GM20000 (cell line): ENCODE data around the gene PDZRN3.
"Not testable (repeated sequence)": the region's sequence is repeated elsewhere in the genome, so short reads cannot be mapped to it uniquely, and the experiment has no call there.

Experiments
- DNase-seq: peaks from one replicate; pipeline ENCODE4 v3.0.0; 2012; ENCODE audit warnings: low spot score
- TF ChIP-seq, protein P1 (sequence below): IDR thresholded peaks from 2 replicates; pipeline ENCODE4 v1.5.1; 2012; ENCODE audit warnings: mild to moderate bottlenecking, control low read depth; ENCODE audit errors: extremely low read depth, missing control alignments

The PDZRN3 gene

DNA sequence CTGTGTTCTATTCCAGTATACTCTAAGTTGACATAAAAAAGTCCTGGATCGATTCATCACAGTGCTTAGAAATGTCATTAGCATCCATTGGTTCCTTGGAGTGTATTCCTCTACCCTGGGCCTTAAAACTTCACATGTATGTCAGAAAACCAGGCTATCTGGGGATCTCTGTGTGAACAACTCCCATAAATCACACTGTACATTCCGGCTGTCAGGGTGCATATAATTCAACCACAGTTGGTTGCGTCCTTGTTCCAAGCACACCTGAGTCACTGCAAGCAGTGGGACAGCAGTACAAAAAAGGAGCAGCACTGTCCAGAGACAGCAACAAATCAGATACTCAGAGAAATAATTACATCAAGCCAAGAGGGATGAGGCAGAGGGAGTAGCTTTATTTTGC lies 52.4 kb downstream of the PDZRN3 start:
- no peak for DNase-seq
- TF ChIP-seq, protein P1, sequence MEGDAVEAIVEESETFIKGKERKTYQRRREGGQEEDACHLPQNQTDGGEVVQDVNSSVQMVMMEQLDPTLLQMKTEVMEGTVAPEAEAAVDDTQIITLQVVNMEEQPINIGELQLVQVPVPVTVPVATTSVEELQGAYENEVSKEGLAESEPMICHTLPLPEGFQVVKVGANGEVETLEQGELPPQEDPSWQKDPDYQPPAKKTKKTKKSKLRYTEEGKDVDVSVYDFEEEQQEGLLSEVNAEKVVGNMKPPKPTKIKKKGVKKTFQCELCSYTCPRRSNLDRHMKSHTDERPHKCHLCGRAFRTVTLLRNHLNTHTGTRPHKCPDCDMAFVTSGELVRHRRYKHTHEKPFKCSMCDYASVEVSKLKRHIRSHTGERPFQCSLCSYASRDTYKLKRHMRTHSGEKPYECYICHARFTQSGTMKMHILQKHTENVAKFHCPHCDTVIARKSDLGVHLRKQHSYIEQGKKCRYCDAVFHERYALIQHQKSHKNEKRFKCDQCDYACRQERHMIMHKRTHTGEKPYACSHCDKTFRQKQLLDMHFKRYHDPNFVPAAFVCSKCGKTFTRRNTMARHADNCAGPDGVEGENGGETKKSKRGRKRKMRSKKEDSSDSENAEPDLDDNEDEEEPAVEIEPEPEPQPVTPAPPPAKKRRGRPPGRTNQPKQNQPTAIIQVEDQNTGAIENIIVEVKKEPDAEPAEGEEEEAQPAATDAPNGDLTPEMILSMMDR: no peak

DNA sequence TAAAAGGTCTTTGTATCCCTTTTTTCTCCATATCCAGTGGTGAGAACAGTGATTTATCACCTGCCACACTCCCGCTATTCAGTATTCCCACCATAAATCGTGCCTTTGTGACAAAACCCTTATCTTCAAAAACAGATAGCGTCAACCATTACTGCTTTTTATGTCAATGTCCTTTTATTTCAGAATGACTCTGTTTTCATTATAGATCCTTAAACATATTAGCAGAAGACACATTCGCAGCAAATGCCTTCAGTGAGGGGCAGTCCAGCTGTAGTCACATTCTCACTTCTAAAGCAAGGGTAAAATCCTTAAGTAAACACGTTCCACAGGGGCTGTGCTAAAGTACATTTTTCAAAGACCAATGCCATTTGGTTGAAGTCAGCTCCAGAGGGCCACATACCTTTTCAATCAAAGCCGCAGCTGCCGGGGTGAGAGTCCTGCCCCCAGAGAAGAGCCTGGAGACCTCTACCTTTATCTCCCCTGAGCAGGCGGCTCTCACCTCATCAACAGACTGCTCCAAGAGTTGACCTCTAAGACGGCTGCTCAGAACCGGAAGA lies 53.4 kb downstream of the PDZRN3 start:
- no peak for DNase-seq
- TF ChIP-seq, protein P1: no peak

DNA sequence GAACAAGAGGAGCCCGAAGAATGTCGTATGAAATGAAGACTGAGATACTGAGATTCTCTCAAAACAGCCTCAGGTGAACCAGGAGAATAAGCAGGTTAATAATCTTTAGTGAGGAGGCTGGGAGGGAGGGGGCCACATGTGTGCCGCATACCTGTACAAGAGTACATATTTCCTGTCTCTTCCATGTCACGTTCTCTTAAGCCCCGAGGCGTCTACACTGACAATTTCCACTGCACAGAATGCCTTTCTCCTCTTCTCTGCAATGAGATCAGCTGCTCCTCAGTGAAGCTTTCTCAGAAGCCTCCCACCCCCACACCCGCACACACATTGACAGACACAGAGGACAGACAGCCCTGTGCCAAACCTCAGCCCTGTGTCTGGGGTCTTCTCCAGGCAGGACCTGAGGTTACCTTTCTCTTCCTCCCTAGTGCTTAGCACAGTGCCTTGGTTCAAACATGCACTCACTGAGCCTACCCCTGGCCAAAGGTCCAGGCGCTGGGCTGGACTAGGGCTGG lies 55.4 kb downstream of the PDZRN3 start:
- TF ChIP-seq, protein P1: no peak
- no peak for DNase-seq

DNA sequence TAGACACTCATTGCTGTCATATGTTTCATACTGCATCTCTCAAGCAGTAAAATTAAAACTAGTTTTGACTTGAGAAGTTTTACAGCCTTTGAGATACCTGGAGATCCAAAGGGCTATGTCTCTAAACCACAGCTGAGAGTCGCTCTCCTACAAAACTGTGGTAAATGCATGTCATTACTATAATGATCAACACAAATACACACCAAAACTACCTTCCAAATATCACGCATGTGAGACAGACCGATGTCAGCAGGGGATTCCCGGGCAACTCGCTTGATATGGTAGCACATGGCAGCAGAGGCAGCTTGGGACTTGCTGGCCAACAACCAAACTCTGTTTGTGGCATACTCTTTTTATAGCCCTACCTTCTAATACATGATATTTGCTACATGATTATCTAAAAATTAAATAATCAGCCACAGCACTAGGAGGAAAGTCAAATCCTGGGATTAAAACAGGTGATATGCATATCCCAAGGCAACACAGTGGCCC lies 56.3 kb downstream of the PDZRN3 start:
- TF ChIP-seq, protein P1: no peak
- DNase-seq: no peak

DNA sequence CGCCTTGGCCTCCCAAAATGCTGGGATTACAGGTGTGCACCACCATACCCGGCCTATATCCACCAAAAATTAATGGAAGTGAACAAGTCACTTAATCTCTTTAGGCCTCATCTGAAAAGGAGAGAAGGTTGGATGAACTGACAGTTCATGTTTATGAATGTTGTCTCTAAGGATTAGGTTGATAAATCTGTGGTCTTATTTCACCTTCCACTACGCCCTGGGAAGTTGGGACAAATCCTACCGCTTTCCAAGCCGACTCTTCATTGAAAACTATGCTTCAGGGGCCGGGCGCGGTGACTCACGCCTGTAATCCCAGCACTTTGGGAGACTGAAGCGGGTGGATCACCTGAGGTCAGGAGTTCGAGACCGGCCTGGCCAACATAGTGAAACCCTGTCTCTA lies 59.4 kb downstream of the PDZRN3 start:
- not testable (repeated sequence) for DNase-seq

DNA sequence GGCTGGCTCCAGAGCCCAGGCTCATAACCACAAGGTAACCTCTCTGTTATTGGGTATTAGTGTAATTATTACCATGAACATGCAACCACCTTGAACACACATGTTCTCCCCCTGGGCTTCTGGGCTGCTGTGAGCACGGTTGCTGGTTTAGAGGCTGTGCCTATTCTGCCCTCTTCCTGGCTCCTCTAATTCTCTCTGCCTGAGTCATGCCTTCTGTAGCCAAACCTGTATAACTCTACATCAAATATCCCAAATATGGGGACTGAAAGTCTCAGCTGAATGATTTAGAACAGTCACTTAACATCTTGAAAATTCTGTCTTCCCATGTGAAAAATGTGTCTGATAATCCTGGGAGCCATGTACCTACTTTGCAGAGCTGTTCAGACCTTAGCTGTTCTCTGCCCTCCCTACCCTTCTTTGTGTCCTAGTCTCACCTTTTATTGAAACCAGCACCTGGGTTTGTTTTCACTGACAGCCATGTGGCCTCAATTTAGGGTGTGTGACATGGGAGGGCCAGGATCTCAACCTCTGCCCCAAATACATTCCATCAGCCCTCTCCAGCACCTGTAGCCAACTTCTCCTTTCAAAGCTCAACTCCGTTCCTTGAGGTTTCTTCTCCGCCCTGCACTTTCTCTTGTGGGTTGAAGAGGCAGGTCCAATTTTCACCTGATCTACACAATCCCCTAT lies 60.7 kb downstream of the PDZRN3 start:
- no peak for DNase-seq
- TF ChIP-seq, protein P1: no peak

DNA sequence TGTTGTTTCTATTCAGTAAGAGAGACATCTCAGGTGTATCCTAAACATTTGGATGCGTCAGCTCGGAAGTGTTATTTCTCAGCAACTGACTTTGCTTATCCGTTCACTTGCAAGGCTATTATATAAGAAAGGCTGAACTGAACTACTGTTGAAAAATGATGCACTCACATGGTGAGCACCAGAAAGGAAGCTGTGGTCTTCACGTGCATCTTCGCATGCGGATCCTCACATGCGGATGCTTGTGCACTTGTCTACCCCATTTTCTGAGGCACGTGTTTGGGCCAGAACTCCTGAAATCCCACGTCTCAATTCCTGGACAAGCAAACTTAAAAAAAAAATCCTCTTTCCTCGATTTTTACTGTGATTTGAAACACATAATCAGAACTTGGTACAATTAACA lies 63.2 kb downstream of the PDZRN3 start:
- TF ChIP-seq, protein P1: no peak
- DNase-seq: no peak
